Nephron progenitor cell (in vitro differentiated cells): Measurements from ENCODE around the gene PHACTR1.

ENCODE experiments used
- DNase-seq: peaks from one replicate; pipeline ENCODE4 v3.0.0; 2021
- H3K27ac Mint-ChIP-seq: 2 replicates; pipeline ENCODE4 v1.8.0; 2021; ENCODE audit warnings: mild to moderate bottlenecking, moderate library complexity, mixed read lengths
- H3K27me3 Mint-ChIP-seq: 2 replicates; pipeline ENCODE4 v1.8.0; 2021; ENCODE audit warnings: mild to moderate bottlenecking, low read depth, mixed read lengths; ENCODE audit not compliant: poor library complexity
- H3K36me3 Mint-ChIP-seq: 2 replicates; pipeline ENCODE4 v1.8.0; 2021; ENCODE audit warnings: low read depth, mixed read lengths
- H3K4me1 Mint-ChIP-seq: 2 replicates; pipeline ENCODE4 v1.8.0; 2021; ENCODE audit warnings: mixed read lengths
- H3K4me3 Mint-ChIP-seq: 2 replicates; pipeline ENCODE4 v1.8.0; 2021; ENCODE audit warnings: mild to moderate bottlenecking, moderate library complexity, mixed read lengths
- H3K9me3 Mint-ChIP-seq: 2 replicates; pipeline ENCODE4 v1.8.0; 2021; ENCODE audit warnings: mild to moderate bottlenecking, moderate library complexity, mixed read lengths
- TF ChIP-seq, protein P1 (sequence below): fragments of 200-600 bp; sonication (generic); IDR thresholded peaks from 2 replicates; pipeline ENCODE4 v1.5.0; 2021; ENCODE audit warnings: antibody characterized with exemption

Gene PHACTR1

GRCh38 chr6:13294499-13295069 is 578.0 kb downstream of the PHACTR1 start:
- Mint-ChIP-seq H3K4me3 (no peak overlapping the region), H3K36me3 (peaks cover 89% of the 10 kb centered on the region), H3K4me1 (peaks cover 29% of the 10 kb centered on the region), H3K9me3 (peaks cover 7% of the 10 kb centered on the region), H3K27me3 (peaks cover 3% of the 10 kb centered on the region), H3K27ac (no peak overlapping the region)
- TF ChIP-seq, protein P1, sequence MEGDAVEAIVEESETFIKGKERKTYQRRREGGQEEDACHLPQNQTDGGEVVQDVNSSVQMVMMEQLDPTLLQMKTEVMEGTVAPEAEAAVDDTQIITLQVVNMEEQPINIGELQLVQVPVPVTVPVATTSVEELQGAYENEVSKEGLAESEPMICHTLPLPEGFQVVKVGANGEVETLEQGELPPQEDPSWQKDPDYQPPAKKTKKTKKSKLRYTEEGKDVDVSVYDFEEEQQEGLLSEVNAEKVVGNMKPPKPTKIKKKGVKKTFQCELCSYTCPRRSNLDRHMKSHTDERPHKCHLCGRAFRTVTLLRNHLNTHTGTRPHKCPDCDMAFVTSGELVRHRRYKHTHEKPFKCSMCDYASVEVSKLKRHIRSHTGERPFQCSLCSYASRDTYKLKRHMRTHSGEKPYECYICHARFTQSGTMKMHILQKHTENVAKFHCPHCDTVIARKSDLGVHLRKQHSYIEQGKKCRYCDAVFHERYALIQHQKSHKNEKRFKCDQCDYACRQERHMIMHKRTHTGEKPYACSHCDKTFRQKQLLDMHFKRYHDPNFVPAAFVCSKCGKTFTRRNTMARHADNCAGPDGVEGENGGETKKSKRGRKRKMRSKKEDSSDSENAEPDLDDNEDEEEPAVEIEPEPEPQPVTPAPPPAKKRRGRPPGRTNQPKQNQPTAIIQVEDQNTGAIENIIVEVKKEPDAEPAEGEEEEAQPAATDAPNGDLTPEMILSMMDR, result no peak
- DNase-seq, result no peak

GRCh38 chr6:13295576-13295975 is 579.0 kb downstream of the PHACTR1 start:
- no peak for DNase-seq
- Mint-ChIP-seq H3K9me3 (no peaks in the 10 kb centered on the region), H3K36me3 (peaks cover 86% of the 10 kb centered on the region), H3K4me3 (no peak overlapping the region), H3K27me3 (no peaks in the 10 kb centered on the region), H3K4me1 (peaks cover 24% of the 10 kb centered on the region), H3K27ac (no peak overlapping the region)
- TF ChIP-seq, protein P1, result no peak

DNA sequence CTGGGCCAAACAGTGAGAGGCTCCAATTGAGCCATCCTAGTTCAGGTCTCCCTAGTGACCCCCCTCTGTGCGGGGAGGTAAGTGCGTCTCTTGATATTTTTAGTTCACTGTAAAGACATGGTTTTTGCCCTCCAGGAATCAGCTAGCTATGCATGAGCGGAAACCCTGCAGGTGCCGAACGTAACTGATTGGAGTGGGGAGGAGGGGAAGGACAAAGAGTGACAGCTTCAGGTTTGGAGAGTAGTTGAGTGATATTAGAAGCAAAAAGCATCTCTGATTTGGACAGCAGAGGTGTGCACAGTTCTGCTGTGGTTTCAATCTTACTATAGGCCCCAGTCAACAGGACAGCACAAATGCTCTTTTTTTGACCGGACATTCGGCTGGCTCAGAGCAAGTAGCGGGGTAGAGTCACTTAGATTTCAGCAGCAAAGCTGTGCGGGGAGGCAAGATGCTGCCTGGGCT is 580.0 kb downstream of the PHACTR1 start:
- Mint-ChIP-seq H3K36me3 (peaks cover 83% of the 10 kb centered on the region), H3K9me3 (no peaks in the 10 kb centered on the region)

GRCh38 chr6:13297391-13297790 is 580.8 kb downstream of the PHACTR1 start:
- TF ChIP-seq, protein P1, result no peak
- H3K4me1 Mint-ChIP-seq, result peaks cover 26% of the 10 kb centered on the region
- H3K36me3 Mint-ChIP-seq, result peaks cover 82% of the 10 kb centered on the region
- no peak for DNase-seq
- no peak overlapping the region for H3K4me3 Mint-ChIP-seq
- H3K27ac Mint-ChIP-seq, result no peak overlapping the region
- no peaks in the 10 kb centered on the region for H3K9me3 Mint-ChIP-seq
- no peaks in the 10 kb centered on the region for H3K27me3 Mint-ChIP-seq

More for the DNA sequence above, 580.0 kb downstream of the PHACTR1 start:
- peak overlapping the region; percentile 91 for H3K27ac Mint-ChIP-seq
- no peaks in the 10 kb centered on the region for H3K27me3 Mint-ChIP-seq
- H3K4me1 Mint-ChIP-seq, result peaks cover 26% of the 10 kb centered on the region
- no peak overlapping the region for H3K4me3 Mint-ChIP-seq
- TF ChIP-seq, protein P1, result no peak
- no peak for DNase-seq

DNA sequence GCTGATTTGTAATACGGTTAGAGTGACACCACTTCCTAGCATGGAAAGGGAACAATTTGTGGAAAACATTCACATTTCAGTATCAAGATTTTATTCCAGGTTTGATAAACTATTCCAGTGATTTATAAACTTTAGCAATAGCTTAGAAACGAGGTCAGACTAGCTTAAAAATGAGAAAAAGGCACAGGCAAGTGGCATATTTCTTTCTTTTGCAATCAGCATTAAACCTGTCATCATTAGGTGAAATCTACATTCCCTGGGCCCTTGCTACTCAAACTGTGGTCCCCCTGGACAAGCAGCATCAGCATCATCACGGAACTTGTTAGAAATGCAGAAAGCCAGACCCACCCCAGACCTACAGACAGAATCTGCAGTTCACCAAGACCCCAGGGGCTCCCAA is 581.9 kb downstream of the PHACTR1 start:
- DNase-seq, result no peak
- Mint-ChIP-seq H3K27ac (no peak overlapping the region), H3K4me3 (no peak overlapping the region), H3K27me3 (no peaks in the 10 kb centered on the region), H3K9me3 (no peaks in the 10 kb centered on the region), H3K4me1 (peaks cover 20% of the 10 kb centered on the region), H3K36me3 (peaks cover 85% of the 10 kb centered on the region)
- TF ChIP-seq, protein P1, result no peak

DNA sequence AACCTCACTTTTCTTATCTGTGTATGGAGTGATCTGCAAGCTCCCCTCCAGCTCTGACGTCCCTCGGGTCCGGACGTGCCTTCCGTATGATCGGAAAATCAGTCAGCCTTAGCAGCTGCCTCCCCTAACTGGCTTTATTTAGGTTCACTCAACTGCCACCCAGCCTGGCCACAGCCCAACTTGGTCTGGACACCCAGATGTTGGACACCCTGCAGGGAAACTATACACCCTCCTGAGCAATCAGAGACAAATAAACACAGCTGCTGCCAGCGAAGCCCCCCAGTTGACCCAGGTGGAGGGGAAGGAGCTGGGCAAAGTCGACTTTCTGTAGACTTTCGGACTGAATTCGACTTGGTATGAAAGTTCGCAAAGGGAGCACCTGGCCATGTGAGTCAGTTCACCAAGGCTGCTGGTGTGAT is 582.8 kb downstream of the PHACTR1 start:
- Mint-ChIP-seq H3K27ac (peak overlapping the region; percentile 39), H3K4me3 (no peak overlapping the region), H3K9me3 (no peaks in the 10 kb centered on the region), H3K4me1 (peaks cover 20% of the 10 kb centered on the region), H3K36me3 (peaks cover 84% of the 10 kb centered on the region), H3K27me3 (no peaks in the 10 kb centered on the region)
- TF ChIP-seq, protein P1, result no peak
- no peak for DNase-seq
